Suprapubic skin (tissue), 3 donors: ENCODE measurements around the gene CPXM1.

ENCODE experiments used
- EP300 ChIP-seq: sonication (generic); formaldehyde crosslinking; IDR thresholded peaks from one replicate; pipeline ENCODE4 v1.6.1; 2017; ENCODE audit warnings: antibody characterized with exemption
- POLR2A ChIP-seq, 2 donors: fragments of 450-650 bp; IDR thresholded peaks; one replicate each; pipeline ENCODE4 v1.6.1; 2017; ENCODE audit warnings: antibody characterized with exemption in 2 of 2, mild to moderate bottlenecking in 2 of 2, moderate library complexity in 2 of 2
- TF ChIP-seq, protein P1 (sequence below), 2 donors: fragments of 200-600 bp in 1 of 2; fragments of 450-650 bp in 1 of 2; sonication (generic) in 1 of 2; IDR thresholded peaks; one replicate each; pipeline ENCODE4 v1.5.1; 2016 to 2019; ENCODE audit warnings: antibody characterized with exemption in 2 of 2, mild to moderate bottlenecking in 1 of 2, moderate library complexity in 1 of 2

DNA sequence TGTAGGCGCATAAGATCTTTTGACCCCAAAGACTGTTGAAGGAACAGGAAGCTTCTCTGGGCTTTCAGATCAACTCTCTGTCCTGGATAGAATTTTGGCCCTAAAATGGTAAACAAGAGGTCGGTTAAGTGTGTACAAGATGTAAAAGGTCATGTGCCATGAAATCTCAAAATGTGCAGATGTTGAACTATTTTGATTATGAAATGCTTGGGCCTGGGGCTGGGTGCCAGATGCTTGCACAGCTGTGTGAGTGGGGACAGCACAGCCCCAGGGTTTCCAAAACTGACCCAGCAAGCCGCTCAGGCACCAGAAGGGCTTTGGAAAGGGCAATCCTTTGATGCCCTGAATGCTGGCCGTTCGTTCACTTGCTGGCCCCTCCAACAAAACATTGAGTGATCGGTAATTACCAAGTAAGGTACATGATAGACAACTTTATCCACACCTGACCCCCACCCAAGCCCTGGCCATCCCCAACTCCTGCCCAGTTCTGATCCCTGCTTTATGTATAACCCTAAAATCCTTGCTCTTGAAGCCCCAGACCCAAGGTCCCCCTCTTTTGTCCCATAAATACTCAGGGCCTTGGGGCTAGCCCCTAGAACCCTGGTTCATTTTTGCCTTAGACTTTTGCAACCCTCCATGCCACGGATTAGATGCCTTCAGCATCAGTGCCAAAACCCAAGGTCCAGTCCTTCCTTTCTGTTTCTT, 17.6 kb upstream of the CPXM1 start:
- TF ChIP-seq, protein P1, sequence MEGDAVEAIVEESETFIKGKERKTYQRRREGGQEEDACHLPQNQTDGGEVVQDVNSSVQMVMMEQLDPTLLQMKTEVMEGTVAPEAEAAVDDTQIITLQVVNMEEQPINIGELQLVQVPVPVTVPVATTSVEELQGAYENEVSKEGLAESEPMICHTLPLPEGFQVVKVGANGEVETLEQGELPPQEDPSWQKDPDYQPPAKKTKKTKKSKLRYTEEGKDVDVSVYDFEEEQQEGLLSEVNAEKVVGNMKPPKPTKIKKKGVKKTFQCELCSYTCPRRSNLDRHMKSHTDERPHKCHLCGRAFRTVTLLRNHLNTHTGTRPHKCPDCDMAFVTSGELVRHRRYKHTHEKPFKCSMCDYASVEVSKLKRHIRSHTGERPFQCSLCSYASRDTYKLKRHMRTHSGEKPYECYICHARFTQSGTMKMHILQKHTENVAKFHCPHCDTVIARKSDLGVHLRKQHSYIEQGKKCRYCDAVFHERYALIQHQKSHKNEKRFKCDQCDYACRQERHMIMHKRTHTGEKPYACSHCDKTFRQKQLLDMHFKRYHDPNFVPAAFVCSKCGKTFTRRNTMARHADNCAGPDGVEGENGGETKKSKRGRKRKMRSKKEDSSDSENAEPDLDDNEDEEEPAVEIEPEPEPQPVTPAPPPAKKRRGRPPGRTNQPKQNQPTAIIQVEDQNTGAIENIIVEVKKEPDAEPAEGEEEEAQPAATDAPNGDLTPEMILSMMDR (IDR thresholded peaks at IDR 0.05) = no peak
- TF ChIP-seq EP300 (no peak), POLR2A (IDR thresholded peaks at IDR 0.05) (no peak)
